ENCODE data around the gene CEMP1.
"Not testable (repeated sequence)": the region's sequence is repeated elsewhere in the genome, so short reads cannot be mapped to it uniquely, and the experiment has no call there.

Gene CEMP1

GRCh38 chr16:2533912-2534311 is 2.7 kb upstream of the CEMP1 start:
- DNase-seq (ENCODE audit: low read depth): no peak
- H3K4me3 ChIP-seq (ENCODE audit: low read depth, low read length): no peak overlapping the region
- TF ChIP-seq, protein P1, sequence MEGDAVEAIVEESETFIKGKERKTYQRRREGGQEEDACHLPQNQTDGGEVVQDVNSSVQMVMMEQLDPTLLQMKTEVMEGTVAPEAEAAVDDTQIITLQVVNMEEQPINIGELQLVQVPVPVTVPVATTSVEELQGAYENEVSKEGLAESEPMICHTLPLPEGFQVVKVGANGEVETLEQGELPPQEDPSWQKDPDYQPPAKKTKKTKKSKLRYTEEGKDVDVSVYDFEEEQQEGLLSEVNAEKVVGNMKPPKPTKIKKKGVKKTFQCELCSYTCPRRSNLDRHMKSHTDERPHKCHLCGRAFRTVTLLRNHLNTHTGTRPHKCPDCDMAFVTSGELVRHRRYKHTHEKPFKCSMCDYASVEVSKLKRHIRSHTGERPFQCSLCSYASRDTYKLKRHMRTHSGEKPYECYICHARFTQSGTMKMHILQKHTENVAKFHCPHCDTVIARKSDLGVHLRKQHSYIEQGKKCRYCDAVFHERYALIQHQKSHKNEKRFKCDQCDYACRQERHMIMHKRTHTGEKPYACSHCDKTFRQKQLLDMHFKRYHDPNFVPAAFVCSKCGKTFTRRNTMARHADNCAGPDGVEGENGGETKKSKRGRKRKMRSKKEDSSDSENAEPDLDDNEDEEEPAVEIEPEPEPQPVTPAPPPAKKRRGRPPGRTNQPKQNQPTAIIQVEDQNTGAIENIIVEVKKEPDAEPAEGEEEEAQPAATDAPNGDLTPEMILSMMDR (conservative IDR thresholded peaks at IDR 0.05; ENCODE audit: low read depth, low read length): no peak

DNA sequence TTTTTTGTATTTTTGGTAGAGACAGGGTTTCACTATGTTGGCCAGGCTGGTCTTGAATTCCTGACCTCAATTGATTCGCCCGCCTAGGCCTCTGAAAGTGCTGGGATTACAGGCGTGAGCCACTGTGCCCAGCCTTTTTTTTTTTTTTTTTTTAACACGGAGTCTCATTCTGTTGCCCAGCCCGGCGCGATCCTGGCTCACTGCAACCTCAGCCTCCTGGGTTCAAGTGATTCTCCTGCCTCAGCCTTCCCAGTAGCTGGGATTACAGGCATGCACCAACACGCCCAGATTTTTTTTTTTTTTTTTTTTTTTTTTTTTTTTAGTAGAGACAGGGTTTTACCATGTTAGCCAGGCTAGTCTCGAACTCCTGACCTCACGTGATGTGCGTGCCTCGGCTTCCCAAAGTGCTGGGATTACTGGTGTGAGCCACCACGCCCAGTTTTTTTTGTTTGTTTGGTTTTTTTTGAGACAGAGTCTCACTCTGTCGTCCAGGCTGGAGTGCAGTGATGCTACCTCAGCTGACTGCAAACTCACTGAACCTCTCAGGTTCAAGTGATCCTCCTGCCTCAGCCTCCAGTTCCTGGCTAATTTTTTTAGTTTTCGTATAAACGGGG is 2.0 kb upstream of the CEMP1 start:
- peak overlapping the region; percentile 52 for H3K4me3 ChIP-seq (ENCODE audit: low read depth, low read length)
- not testable (repeated sequence) for DNase-seq (ENCODE audit: low read depth)

GRCh38 chr16:2532494-2533141 is 1.4 kb upstream of the CEMP1 start:
- TF ChIP-seq, protein P1 (conservative IDR thresholded peaks at IDR 0.05; ENCODE audit: low read depth, low read length): no peak
- peak overlapping the region; percentile 52 for H3K4me3 ChIP-seq (ENCODE audit: low read depth, low read length)
- DNase-seq (ENCODE audit: low read depth): peak; percentile 77

DNA sequence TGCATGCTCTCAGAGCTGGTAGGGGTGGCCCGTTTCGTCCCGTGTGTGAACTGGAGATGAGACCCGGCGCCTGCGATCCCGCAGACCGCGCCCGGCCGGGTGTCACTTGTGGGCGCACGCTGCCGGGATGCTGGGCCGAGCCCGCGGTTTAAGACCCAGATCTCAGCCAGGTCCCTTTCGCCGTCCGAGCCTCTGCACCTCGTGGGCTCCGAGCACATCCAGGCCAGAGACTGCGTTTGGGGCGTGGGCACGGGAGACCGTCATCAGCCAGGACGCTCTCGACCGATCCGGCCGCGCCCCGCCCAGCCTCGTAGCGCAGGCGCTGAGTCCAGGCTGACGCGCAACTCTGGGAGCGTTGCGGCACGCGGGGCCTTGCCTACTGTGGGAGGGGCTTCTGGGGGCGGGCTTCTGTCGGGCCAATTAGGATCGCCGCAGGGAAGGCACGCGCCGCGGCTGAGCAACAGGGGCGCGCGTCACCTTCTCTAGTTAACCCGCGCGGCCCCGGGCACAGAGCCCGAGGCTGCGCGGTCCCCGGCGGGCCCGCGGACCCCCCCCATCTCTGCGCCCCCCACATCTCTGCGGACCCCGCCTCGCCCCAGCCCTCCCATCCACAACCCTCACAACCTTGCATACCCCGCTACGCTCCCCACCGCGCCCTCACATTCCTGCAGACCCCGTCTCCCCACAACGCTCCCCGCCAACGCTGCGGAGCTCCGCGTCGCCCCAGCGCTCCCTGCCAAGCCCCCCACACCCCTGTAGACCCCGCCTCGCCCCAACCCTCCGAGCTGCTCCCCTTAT is 687 bp upstream of the CEMP1 start:
- peak; percentile 98 for DNase-seq (ENCODE audit: low read depth)
- TF ChIP-seq, protein P1 (conservative IDR thresholded peaks at IDR 0.05; ENCODE audit: low read depth, low read length): no peak
- H3K4me3 ChIP-seq (ENCODE audit: low read depth, low read length): peak overlapping the region; percentile 52

GRCh38 chr16:2530629-2531318 is 434 bp downstream of the CEMP1 start:
- TF ChIP-seq, protein P1 (conservative IDR thresholded peaks at IDR 0.05; ENCODE audit: low read depth, low read length): no peak
- DNase-seq (ENCODE audit: low read depth): no peak
- no peak overlapping the region for H3K4me3 ChIP-seq (ENCODE audit: low read depth, low read length)

- no peak overlapping the region for H3K4me3 ChIP-seq (ENCODE audit: low read depth, low read length)
- TF ChIP-seq, protein P1 (conservative IDR thresholded peaks at IDR 0.05; ENCODE audit: low read depth, low read length): no peak
- no peak for DNase-seq (ENCODE audit: low read depth)
Observed at GRCh38 chr16:2529961-2530628, 1.1 kb downstream of the CEMP1 start.

All from choroid plexus epithelial cell (primary cell).